IMR-90 (cell line): ENCODE results near the gene PLS1. TPM values are rescaled to one million over a fixed set of nuclear protein-coding genes. Genes with fewer than 3 reads are reported as not detected.

Source experiments
- ATAC-seq: fragments of 200-7000 bp; cut with Tn5 transposase; 2 replicates; pipeline ENCODE4 v1.9.1; 2020; ENCODE audit warnings: low read depth, mild to moderate bottlenecking, moderate library complexity
- BruUV-seq: library from RNA; stranded (reverse); fragments of 400-500 nt; replicated peaks from 2 replicates; lab custom pipeline; 2021; lab: Mats Ljungman, UMichigan
- CTCF ChIA-PET: fragments of 300-600 bp; formaldehyde crosslinking; extraction: SDS; loops from one replicate; lab custom pipeline; 2021; ENCODE audit warnings: antibody characterized with exemption; lab: Yijun Ruan, JAX
- POLR2A ChIA-PET: fragments of 300-600 bp; sonication (Branson Sonifier 250); formaldehyde crosslinking; loops from one replicate; lab custom pipeline; 2022; ENCODE audit warnings: antibody characterized with exemption; ENCODE audit not compliant: unreplicated experiment; lab: Charles Lee
- DNase-seq: peaks from one replicate; pipeline ENCODE4 v3.0.0; 2013
- H2AFZ ChIP-seq: replicated peaks from 2 replicates; pipeline ENCODE3; 2013; ENCODE audit warnings: low read length, mild to moderate bottlenecking; ENCODE audit not compliant: poor library complexity
- H2AK5ac ChIP-seq: 2 replicates; pipeline ENCODE4 v1.6.1; 2013; ENCODE audit warnings: low read depth, low read length, inconsistent platforms
- H2AK9ac ChIP-seq: replicated peaks from 2 replicates; pipeline ENCODE3; 2013; ENCODE audit warnings: mild to moderate bottlenecking, low read depth, low read length, moderate library complexity; ENCODE audit not compliant: poor library complexity
- H2BK120ac ChIP-seq: 2 replicates; pipeline ENCODE4 v1.6.1; 2013; ENCODE audit warnings: low read depth, low read length, inconsistent platforms
- H2BK15ac ChIP-seq: 3 replicates; pipeline ENCODE4 v1.6.1; 2013; ENCODE audit warnings: low read depth, low read length, inconsistent platforms
- H2BK20ac ChIP-seq: 2 replicates; pipeline ENCODE4 v1.6.1; 2013; ENCODE audit warnings: low read depth, mild to moderate bottlenecking, inconsistent platforms, low read length, moderate library complexity
- H2BK5ac ChIP-seq: 2 replicates; pipeline ENCODE4 v1.6.1; 2013; ENCODE audit warnings: mild to moderate bottlenecking, low read depth, low read length, inconsistent platforms; ENCODE audit not compliant: poor library complexity, severe bottlenecking
- H3K14ac ChIP-seq: replicated peaks from 2 replicates; pipeline ENCODE4 v1.6.1; 2013; ENCODE audit warnings: low read depth, low read length, inconsistent platforms
- H3K18ac ChIP-seq: 2 replicates; pipeline ENCODE4 v1.6.1; 2013; ENCODE audit warnings: low read depth, low read length, control low read depth
- H3K23ac ChIP-seq: 2 replicates; pipeline ENCODE4 v1.6.1; 2013; ENCODE audit warnings: low read depth, low read length, inconsistent platforms
- H3K27ac ChIP-seq: 2 replicates; pipeline ENCODE4 v1.5.1; 2013; ENCODE audit warnings: mild to moderate bottlenecking, control low read depth, low read length; ENCODE audit not compliant: insufficient read depth
- H3K27me3 ChIP-seq: 2 replicates; pipeline ENCODE4 v1.6.1; 2013; ENCODE audit warnings: low read length; ENCODE audit not compliant: control insufficient read depth, insufficient read depth
- H3K36me3 ChIP-seq: 2 replicates; pipeline ENCODE4 v1.6.1; 2013; ENCODE audit warnings: low read length, mixed read lengths; ENCODE audit not compliant: control insufficient read depth, insufficient read depth
- H3K4ac ChIP-seq: 2 replicates; pipeline ENCODE4 v1.6.1; 2013; ENCODE audit warnings: low read depth, low read length, inconsistent platforms
- H3K4me1 ChIP-seq: 2 replicates; pipeline ENCODE4 v1.6.1; 2013; ENCODE audit warnings: low read length, mixed read lengths; ENCODE audit not compliant: control insufficient read depth, insufficient read depth
- H3K4me2 ChIP-seq: 2 replicates; pipeline ENCODE4 v1.6.1; 2013; ENCODE audit warnings: low read depth, mild to moderate bottlenecking, control low read depth, low read length, moderate library complexity
- H3K4me3 ChIP-seq: 2 replicates; pipeline ENCODE4 v1.5.1; 2013; ENCODE audit warnings: low read depth, mild to moderate bottlenecking, control low read depth, low read length, moderate library complexity; ENCODE audit not compliant: insufficient read depth
- H3K56ac ChIP-seq: 2 replicates; pipeline ENCODE4 v1.6.1; 2013; ENCODE audit warnings: low read length, inconsistent platforms; ENCODE audit not compliant: insufficient read depth; ENCODE audit errors: extremely low read depth
- H3K79me1 ChIP-seq, 2 experiments: 2 replicates each; pipeline ENCODE4 v1.6.1; 2013; ENCODE audit warnings: low read length in 2 of 2, inconsistent platforms in 1 of 2, low read depth in 1 of 2
- H3K9ac ChIP-seq: 2 replicates; pipeline ENCODE4 v1.6.1; 2013; ENCODE audit warnings: low read depth, low read length, control low read depth
- H3K9me1 ChIP-seq: 2 replicates; pipeline ENCODE4 v1.6.1; 2013; ENCODE audit warnings: low read length, inconsistent platforms; ENCODE audit not compliant: insufficient read depth
- H3K9me3 ChIP-seq: 2 replicates; pipeline ENCODE4 v1.6.1; 2013; ENCODE audit warnings: low read length; ENCODE audit not compliant: control insufficient read depth, insufficient read depth
- H4K20me1 ChIP-seq: 2 replicates; pipeline ENCODE4 v1.6.1; 2013; ENCODE audit warnings: low read length, inconsistent platforms; ENCODE audit not compliant: insufficient read depth
- H4K5ac ChIP-seq: 2 replicates; pipeline ENCODE4 v1.6.1; 2013; ENCODE audit warnings: mild to moderate bottlenecking, low read depth, low read length, control low read depth
- H4K8ac ChIP-seq, 2 experiments: 2 replicates each; pipeline ENCODE4 v1.6.1; 2013; ENCODE audit warnings: low read depth in 2 of 2, low read length in 2 of 2, control low read depth in 1 of 2, inconsistent platforms in 1 of 2
- H4K91ac ChIP-seq: 2 replicates; pipeline ENCODE4 v1.6.1; 2013; ENCODE audit warnings: low read depth, low read length, inconsistent platforms; ENCODE audit not compliant: insufficient read depth
- MXI1 ChIP-seq: IDR thresholded peaks from 2 replicates; pipeline ENCODE4 v1.6.1; 2012; ENCODE audit warnings: low read depth, mild to moderate bottlenecking, low read length, moderate library complexity, borderline replicate concordance
- WGBS, 2 experiments: methylation state at CpG; one replicate each; pipeline versions ENCODE4 v1.1.5 to v1.1.7; 2013; ENCODE audit warnings: missing lambda C conversion rate in 2 of 2; ENCODE audit not compliant: insufficient read length in 1 of 2; ENCODE audit errors: extremely low coverage in 2 of 2; 5-methylcytosine and 5-hydroxymethylcytosine counted together
- dilution Hi-C: fragments of 300-500 bp; cut with HindIII; formaldehyde crosslinking; loops from one replicate; pipeline ENCODE4 v1.14.3; 2018; ENCODE audit warnings: low sequenced_read_pairs; ENCODE audit not compliant: unreplicated experiment
- in situ Hi-C: fragments of 300-500 bp; cut with MboI; formaldehyde crosslinking; loops from 3 replicates; pipeline ENCODE4 v1.14.3; 2019; ENCODE audit warnings: low sequenced_read_pairs, inconsistent platforms, mixed read lengths
- intact Hi-C: fragments of 100-400 bp; cut with micrococcal nuclease; formaldehyde crosslinking; loops from 2 replicates; pipeline ENCODE4 v1.10.0; 2022
- polyA plus RNA-seq, 3 experiments: library from polyadenylated mRNA; depleted of rRNA; stranded (reverse); fragments of >200 nt; gene quantifications; 2 replicates each; pipeline ENCODE4 v1.2.3, GENCODE V29; 2012; ENCODE audit warnings: low replicate concordance in 1 of 3
- total RNA-seq: library from RNA; depleted of rRNA; stranded (reverse); fragments of >200 nt; gene quantifications from 2 replicates; pipeline ENCODE4 v1.2.3, GENCODE V29; 2012

The PLS1 gene
- total and polyA plus RNA-seq, 2 of the 4 experiments (the other 2 are of a cell fraction), result 0.29 to 0.90 TPM

DNA sequence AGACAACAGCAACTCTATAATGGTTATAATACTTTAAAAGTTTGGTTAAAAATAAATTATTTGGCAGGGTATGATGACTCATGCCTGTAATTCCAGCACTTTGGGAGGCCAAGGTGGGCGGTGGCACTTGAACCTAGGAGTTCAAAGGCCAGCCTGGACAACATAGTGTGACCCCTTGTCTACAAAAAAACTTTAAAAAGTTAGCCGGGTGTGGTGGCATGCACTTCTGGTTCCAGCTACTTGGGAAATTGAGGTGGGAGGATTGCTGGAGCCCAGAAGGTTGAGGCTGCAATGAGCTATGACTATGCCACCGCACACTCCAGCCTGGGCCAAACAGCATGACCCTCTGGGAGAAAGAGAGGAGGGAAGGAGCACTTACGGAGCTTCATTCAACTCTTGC is 119.9 kb downstream of the PLS1 start:
- H3K14ac ChIP-seq, result no peak overlapping the region
- no peaks in the 10 kb centered on the region for H3K79me1 ChIP-seq
- no peak overlapping the region for H2AK9ac ChIP-seq
- no peak overlapping the region for H3K27ac ChIP-seq
- H2BK5ac ChIP-seq, result no peak overlapping the region
- no peaks in the 10 kb centered on the region for H3K27me3 ChIP-seq
- no peaks in the 10 kb centered on the region for H3K36me3 ChIP-seq
- in situ Hi-C loops, result no loop called here
- no peak overlapping the region for H2BK120ac ChIP-seq
- intact Hi-C loops, result no loop called here
- no peak overlapping the region for H3K18ac ChIP-seq
- no peak overlapping the region for H3K4me2 ChIP-seq
- no peaks in the 10 kb centered on the region for H3K9me1 ChIP-seq
- dilution Hi-C loops, result no loop called here
- DNase-seq, result no peak
- no peak overlapping the region for H2BK15ac ChIP-seq
- no peak overlapping the region for H3K4me3 ChIP-seq
- no peak overlapping the region for H3K23ac ChIP-seq
- H3K9ac ChIP-seq, result no peak overlapping the region
- no peak for ATAC-seq
- no peak overlapping the region for H3K4ac ChIP-seq
- ChIA-PET POLR2A (no interaction called here), CTCF (no interaction called here)
- no peak overlapping the region for H2AFZ ChIP-seq
- TF ChIP-seq MXI1, result no peak
- H2BK20ac ChIP-seq, result no peak overlapping the region
- no peaks in the 10 kb centered on the region for H3K9me3 ChIP-seq
- no peak overlapping the region for H4K8ac ChIP-seq
- H4K91ac ChIP-seq, result no peak overlapping the region
- no peak overlapping the region for H2AK5ac ChIP-seq
- BruUV-seq, result no TSS peak
- H4K5ac ChIP-seq, result no peak overlapping the region
- no peak overlapping the region for H3K56ac ChIP-seq
- no CpG with 5 or more reads among the region's 4 CpGs for WGBS, 2 experiments
- H3K4me1 ChIP-seq, result no peaks in the 10 kb centered on the region
- no peaks in the 10 kb centered on the region for H4K20me1 ChIP-seq
